Caco-2 (cell line): Measurements from ENCODE around the gene CFAP69. TPM values are rescaled to one million over a fixed set of nuclear protein-coding genes. Genes with fewer than 3 reads are reported as not detected.
A peak's percentile ranks its signal among the peaks of the same experiment; 100 is the strongest.

Source experiments
- BruUV-seq: library from RNA; stranded (reverse); fragments of 400-500 nt; replicated peaks from 2 replicates; lab custom pipeline; 2021; lab: Mats Ljungman, UMichigan
- CTCF ChIA-PET: fragments of 300-600 bp; sonication (Branson Sonifier 250); formaldehyde crosslinking; loops from one replicate; lab custom pipeline; 2022; ENCODE audit warnings: antibody characterized with exemption; lab: Charles Lee
- POLR2A ChIA-PET: fragments of 300-600 bp; sonication (Branson Sonifier 250); formaldehyde crosslinking; loops from one replicate; lab custom pipeline; 2022; ENCODE audit warnings: antibody characterized with exemption; lab: Charles Lee
- DNase-seq, 2 experiments: peaks; one replicate each; pipeline versions ENCODE4 v3.0.0 to v3.0.0-alpha.2; 2020 to 2022
- H3K27me3 ChIP-seq: replicated peaks from 2 replicates; pipeline ENCODE4 v1.6.0; 2011; ENCODE audit warnings: low read length; ENCODE audit not compliant: control insufficient read depth, insufficient read depth
- H3K36me3 ChIP-seq: 2 replicates; pipeline ENCODE4 v1.5.1; 2011; ENCODE audit warnings: low read length; ENCODE audit not compliant: control insufficient read depth, insufficient read depth
- H3K4me1 ChIP-seq: fragments of 250-450 bp; sonication (Bioruptor Pico); 2 replicates; pipeline ENCODE4 v1.5.1; 2020; ENCODE audit warnings: mild to moderate bottlenecking
- H3K4me3 ChIP-seq: 2 replicates; pipeline ENCODE4 v1.5.1; 2011; ENCODE audit warnings: low read depth, mild to moderate bottlenecking, control low read depth, low read length
- H3K9me3 ChIP-seq: fragments of 250-450 bp; sonication (Bioruptor Pico); 2 replicates; pipeline ENCODE4 v1.5.1; 2020; ENCODE audit warnings: mild to moderate bottlenecking, moderate library complexity
- H3K27ac Mint-ChIP-seq: one replicate; pipeline ENCODE4 v1.8.0; 2022; ENCODE audit warnings: mixed read lengths; ENCODE audit not compliant: unreplicated experiment
- H3K27me3 Mint-ChIP-seq: one replicate; pipeline ENCODE4 v1.8.0; 2022; ENCODE audit warnings: mixed read lengths; ENCODE audit not compliant: insufficient read depth, unreplicated experiment
- H3K36me3 Mint-ChIP-seq: one replicate; pipeline ENCODE4 v1.8.0; 2022; ENCODE audit warnings: mild to moderate bottlenecking, mixed read lengths; ENCODE audit not compliant: insufficient read depth, unreplicated experiment
- H3K4me1 Mint-ChIP-seq: one replicate; pipeline ENCODE4 v1.8.0; 2022; ENCODE audit warnings: low read depth, mixed read lengths; ENCODE audit not compliant: unreplicated experiment
- H3K4me3 Mint-ChIP-seq: one replicate; pipeline ENCODE4 v1.8.0; 2022; ENCODE audit warnings: mild to moderate bottlenecking, moderate library complexity, mixed read lengths; ENCODE audit not compliant: unreplicated experiment
- H3K9me3 Mint-ChIP-seq: one replicate; pipeline ENCODE4 v1.8.0; 2022; ENCODE audit warnings: mixed read lengths; ENCODE audit not compliant: unreplicated experiment
- intact Hi-C: fragments of 100-400 bp; cut with micrococcal nuclease; formaldehyde crosslinking; loops from one replicate; pipeline ENCODE4 v1.10.0; 2022; ENCODE audit not compliant: unreplicated experiment
- total RNA-seq: library from RNA; stranded (reverse); gene quantifications from 2 replicates; pipeline ENCODE4 v1.2.3, GENCODE V29; 2022
- TF ChIP-seq, protein P1 (sequence below), 2 experiments: fragments of 200-600 bp in 1 of 2; IDR thresholded peaks; 1 replicate in 1 of 2; 2 replicates in 1 of 2; pipeline versions ENCODE4 v1.5.1 to v1.8.0; 2011 to 2022; ENCODE audit warnings: antibody characterized with exemption in 1 of 2, control low read depth in 1 of 2, inconsistent platforms in 1 of 2, low read depth in 1 of 2, low read length in 1 of 2, mild to moderate bottlenecking in 1 of 2, moderate library complexity in 1 of 2; ENCODE audit not compliant: insufficient read depth in 1 of 2, severe bottlenecking in 1 of 2, unreplicated experiment in 1 of 2

CFAP69 gene
- total RNA-seq, 1 experiment from 2014 or later: 4.8 TPM

- Mint-ChIP-seq H3K4me1 (no peaks in the 10 kb centered on the region), H3K9me3 (no peaks in the 10 kb centered on the region), H3K27ac (no peak overlapping the region), H3K27me3 (no peaks in the 10 kb centered on the region), H3K4me3 (no peak overlapping the region), H3K36me3 (no peaks in the 10 kb centered on the region)
- no peak overlapping the region for H3K4me3 ChIP-seq
- no peaks in the 10 kb centered on the region for H3K4me1 ChIP-seq
- intact Hi-C loops: no loop called here
- CTCF ChIA-PET: interaction anchor here (0.6 kb wide), 1 partner anchor 372 kb away, joined by 3 read pairs; no protein-coding TSS in a partner anchor
- POLR2A ChIA-PET: no interaction called here
- H3K36me3 ChIP-seq: no peaks in the 10 kb centered on the region
- no peaks in the 10 kb centered on the region for H3K27me3 ChIP-seq
- no peaks in the 10 kb centered on the region for H3K9me3 ChIP-seq
- TF ChIP-seq, protein P1, sequence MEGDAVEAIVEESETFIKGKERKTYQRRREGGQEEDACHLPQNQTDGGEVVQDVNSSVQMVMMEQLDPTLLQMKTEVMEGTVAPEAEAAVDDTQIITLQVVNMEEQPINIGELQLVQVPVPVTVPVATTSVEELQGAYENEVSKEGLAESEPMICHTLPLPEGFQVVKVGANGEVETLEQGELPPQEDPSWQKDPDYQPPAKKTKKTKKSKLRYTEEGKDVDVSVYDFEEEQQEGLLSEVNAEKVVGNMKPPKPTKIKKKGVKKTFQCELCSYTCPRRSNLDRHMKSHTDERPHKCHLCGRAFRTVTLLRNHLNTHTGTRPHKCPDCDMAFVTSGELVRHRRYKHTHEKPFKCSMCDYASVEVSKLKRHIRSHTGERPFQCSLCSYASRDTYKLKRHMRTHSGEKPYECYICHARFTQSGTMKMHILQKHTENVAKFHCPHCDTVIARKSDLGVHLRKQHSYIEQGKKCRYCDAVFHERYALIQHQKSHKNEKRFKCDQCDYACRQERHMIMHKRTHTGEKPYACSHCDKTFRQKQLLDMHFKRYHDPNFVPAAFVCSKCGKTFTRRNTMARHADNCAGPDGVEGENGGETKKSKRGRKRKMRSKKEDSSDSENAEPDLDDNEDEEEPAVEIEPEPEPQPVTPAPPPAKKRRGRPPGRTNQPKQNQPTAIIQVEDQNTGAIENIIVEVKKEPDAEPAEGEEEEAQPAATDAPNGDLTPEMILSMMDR (IDR thresholded peaks at IDR 0.05; ENCODE audit: insufficient read depth in 1 of 2, low read depth in 1 of 2, low read length in 1 of 2, severe bottlenecking in 1 of 2, unreplicated experiment in 1 of 2): no peak
- no peak for DNase-seq
- BruUV-seq: no TSS peak
These were observed 45.5 kb downstream of the CFAP69 start for GRCh38 chr7:90290244-90291113.

DNA sequence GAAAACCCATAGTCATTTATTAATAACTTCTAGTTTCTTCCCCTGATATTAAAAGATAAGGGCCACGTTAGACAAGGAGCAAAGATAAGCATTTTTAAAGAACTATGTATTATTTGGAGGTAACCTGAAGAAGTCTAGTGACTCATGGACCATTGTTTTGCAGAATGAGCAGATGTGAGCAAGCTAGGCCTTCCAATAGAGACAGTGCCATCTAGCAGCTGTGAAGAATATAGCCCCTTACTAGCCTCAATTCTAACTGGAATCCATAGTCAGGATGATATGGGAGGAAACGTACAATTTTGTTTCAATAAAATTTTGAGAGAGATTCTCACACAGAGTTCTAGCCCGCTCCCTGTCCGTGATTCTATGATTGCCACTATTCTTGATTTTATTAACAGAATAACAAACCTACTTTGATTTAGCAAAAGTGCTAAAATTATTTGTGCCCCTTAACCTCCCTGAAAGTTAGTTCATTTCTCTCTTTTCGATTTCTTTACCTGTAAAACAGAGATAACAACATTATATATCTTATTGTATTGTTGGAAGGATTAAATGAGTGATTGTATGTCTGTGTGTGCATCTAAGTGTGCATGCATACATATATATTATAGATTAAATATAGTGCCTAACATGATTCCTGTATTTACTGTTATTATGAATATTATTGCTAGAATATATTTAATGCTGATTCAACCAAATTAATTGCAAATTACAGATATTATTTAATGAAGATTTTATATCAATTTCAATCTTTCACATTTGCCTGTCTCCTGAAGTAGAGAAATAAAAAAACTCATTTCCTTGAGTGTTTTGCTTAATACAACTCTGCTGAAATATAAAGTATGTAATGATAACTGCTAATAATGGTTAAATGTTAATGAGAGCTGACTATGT is 53.4 kb downstream of the CFAP69 start:
- ChIA-PET CTCF (interaction anchor here (0.7 to 1.2 kb wide), 9 partner anchors 14 to 129 kb away, joined by 3 to 8 read pairs (median 3); partner anchors contain the start of gene STEAP2), POLR2A (no interaction called here)
- peak; percentile 41 to 52 for DNase-seq
- TF ChIP-seq, protein P1 (IDR thresholded peaks at IDR 0.05; ENCODE audit: insufficient read depth in 1 of 2, low read depth in 1 of 2, low read length in 1 of 2, severe bottlenecking in 1 of 2, unreplicated experiment in 1 of 2): peak; percentile 67 to 84
- intact Hi-C loops: loop anchor here (1.0 kb wide), 6 partner anchors 22 to 144 kb away; partner anchors contain the start of genes CFAP69, STEAP1 and STEAP2
- Histone ChIP-seq H3K9me3 (no peaks in the 10 kb centered on the region), H3K27me3 (no peaks in the 10 kb centered on the region), H3K4me3 (no peak overlapping the region), H3K36me3 (no peaks in the 10 kb centered on the region), H3K4me1 (peaks cover 18% of the 10 kb centered on the region)
- Mint-ChIP-seq H3K27me3 (no peaks in the 10 kb centered on the region), H3K9me3 (no peaks in the 10 kb centered on the region), H3K27ac (no peak overlapping the region), H3K4me3 (no peak overlapping the region), H3K4me1 (peaks cover 15% of the 10 kb centered on the region), H3K36me3 (no peaks in the 10 kb centered on the region)
- BruUV-seq: no TSS peak

GRCh38 chr7:90303241-90303640 is 58.3 kb downstream of the CFAP69 start:
- H3K36me3 Mint-ChIP-seq: no peaks in the 10 kb centered on the region
- H3K4me3 ChIP-seq: no peak overlapping the region
- TF ChIP-seq, protein P1 (IDR thresholded peaks at IDR 0.05; ENCODE audit: insufficient read depth in 1 of 2, low read depth in 1 of 2, low read length in 1 of 2, severe bottlenecking in 1 of 2, unreplicated experiment in 1 of 2): no peak
- intact Hi-C loops: no loop called here
- H3K36me3 ChIP-seq: no peaks in the 10 kb centered on the region
- no peaks in the 10 kb centered on the region for H3K9me3 ChIP-seq
- no peaks in the 10 kb centered on the region for H3K27me3 Mint-ChIP-seq
- no peaks in the 10 kb centered on the region for H3K27me3 ChIP-seq
- H3K9me3 Mint-ChIP-seq: no peaks in the 10 kb centered on the region
- ChIA-PET CTCF (no interaction called here), POLR2A (no interaction called here)
- no peaks in the 10 kb centered on the region for H3K4me1 ChIP-seq
- peaks cover 1% of the 10 kb centered on the region for H3K4me1 Mint-ChIP-seq
- no peak for DNase-seq
- no peak overlapping the region for H3K27ac Mint-ChIP-seq
- H3K4me3 Mint-ChIP-seq: no peak overlapping the region
- BruUV-seq: no TSS peak
